ENCODE measurements around the gene IFNAR1. TPM values are rescaled to one million over a fixed set of nuclear protein-coding genes. Genes with fewer than 3 reads are reported as not detected.
"Not testable (repeated sequence)": the region's sequence is repeated elsewhere in the genome, so short reads cannot be mapped to it uniquely, and the experiment has no call there.

IFNAR1 gene
- total and polyA plus RNA-seq, 2 donors (not counting 1 experiment from before 2014, with no cell fraction given) = 17.5 to 23.1 TPM

GRCh38 chr21:33323610-33324009 lies 1.2 kb upstream of the IFNAR1 start:
- peak overlapping the region in 1 of 4 experiments; percentile 97 for H3K4me3 ChIP-seq (replicated peaks in 1 of 4; ENCODE audit: control extremely low read depth in 1 of 4, insufficient read depth in 1 of 4, low read depth in 3 of 4, low read length in 4 of 4)
- not testable (repeated sequence) for H3K4me1 ChIP-seq (ENCODE audit: control insufficient read depth, extremely low read depth, insufficient read depth, low read length); H3K9me3 ChIP-seq (ENCODE audit: control insufficient read depth, insufficient read depth, low read depth, low read length); H3K4me2 ChIP-seq (ENCODE audit: extremely low read depth, insufficient read depth, low read length); H4K20me1 ChIP-seq (ENCODE audit: control insufficient read depth, extremely low read depth, insufficient read depth, low read length); H3K36me3 ChIP-seq (ENCODE audit: control insufficient read depth, insufficient read depth, low read length); H3K27ac ChIP-seq (ENCODE audit: insufficient read depth, low read length); DNase-seq (ENCODE audit: low read depth in 2 of 2); H2AFZ ChIP-seq (ENCODE audit: low read length); H3K27me3 ChIP-seq (ENCODE audit: control insufficient read depth, insufficient read depth, low read length); H3K9ac ChIP-seq (ENCODE audit: insufficient read depth, low read length)
- H3K79me2 ChIP-seq (ENCODE audit: control insufficient read depth, insufficient read depth, low read length) = peaks cover 26% of the 10 kb centered on the region

GRCh38 chr21:33325222-33326067 lies 675 bp downstream of the IFNAR1 start:
- Histone ChIP-seq H3K4me2 (ENCODE audit: extremely low read depth, insufficient read depth, low read length) (peak overlapping the region; percentile 86), H3K4me1 (ENCODE audit: control insufficient read depth, extremely low read depth, insufficient read depth, low read length) (no peaks in the 10 kb centered on the region), H3K9me3 (ENCODE audit: control insufficient read depth, insufficient read depth, low read depth, low read length) (no peaks in the 10 kb centered on the region), H2AFZ (ENCODE audit: low read length) (peak overlapping the region; percentile 99), H3K4me3 (replicated peaks in 1 of 4; ENCODE audit: control extremely low read depth in 1 of 4, insufficient read depth in 1 of 4, low read depth in 3 of 4, low read length in 4 of 4) (peak overlapping the region; percentile 84 to 99 (median 96)), H3K36me3 (ENCODE audit: control insufficient read depth, insufficient read depth, low read length) (no peaks in the 10 kb centered on the region), H4K20me1 (ENCODE audit: control insufficient read depth, extremely low read depth, insufficient read depth, low read length) (no peaks in the 10 kb centered on the region), H3K27me3 (ENCODE audit: control insufficient read depth, insufficient read depth, low read length) (no peaks in the 10 kb centered on the region), H3K9ac (ENCODE audit: insufficient read depth, low read length) (peak overlapping the region; percentile 98), H3K27ac (ENCODE audit: insufficient read depth, low read length) (peak overlapping the region; percentile 98), H3K79me2 (ENCODE audit: control insufficient read depth, insufficient read depth, low read length) (peaks cover 30% of the 10 kb centered on the region)
- TF ChIP-seq CTCF (conservative IDR thresholded peaks at IDR 0.05 in 1 of 2, IDR thresholded peaks at IDR 0.05 in 1 of 2; ENCODE audit: low read depth in 1 of 2, low read length in 2 of 2) (no peak), EZH2 (IDR thresholded peaks at IDR 0.05; ENCODE audit: low read length, missing control alignments) (no peak)
- peak; percentile 58 to 67 for DNase-seq (ENCODE audit: low read depth in 2 of 2)

GRCh38 chr21:33327326-33327725 lies 2.6 kb downstream of the IFNAR1 start:
- H3K27me3 ChIP-seq (ENCODE audit: control insufficient read depth, insufficient read depth, low read length) = no peaks in the 10 kb centered on the region
- no peak overlapping the region for H2AFZ ChIP-seq (ENCODE audit: low read length)
- no peak overlapping the region for H3K4me3 ChIP-seq (replicated peaks in 1 of 4; ENCODE audit: control extremely low read depth in 1 of 4, insufficient read depth in 1 of 4, low read depth in 3 of 4, low read length in 4 of 4)
- DNase-seq (ENCODE audit: low read depth in 2 of 2) = no peak
- no peak overlapping the region for H3K27ac ChIP-seq (ENCODE audit: insufficient read depth, low read length)
- H3K36me3 ChIP-seq (ENCODE audit: control insufficient read depth, insufficient read depth, low read length) = no peaks in the 10 kb centered on the region
- peaks cover 39% of the 10 kb centered on the region for H3K79me2 ChIP-seq (ENCODE audit: control insufficient read depth, insufficient read depth, low read length)
- TF ChIP-seq CTCF (conservative IDR thresholded peaks at IDR 0.05 in 1 of 2, IDR thresholded peaks at IDR 0.05 in 1 of 2; ENCODE audit: low read depth in 1 of 2, low read length in 2 of 2) (no peak), EZH2 (IDR thresholded peaks at IDR 0.05; ENCODE audit: low read length, missing control alignments) (no peak)
- no peak overlapping the region for H3K4me2 ChIP-seq (ENCODE audit: extremely low read depth, insufficient read depth, low read length)
- no peak overlapping the region for H3K9ac ChIP-seq (ENCODE audit: insufficient read depth, low read length)
- H3K9me3 ChIP-seq (ENCODE audit: control insufficient read depth, insufficient read depth, low read depth, low read length) = no peaks in the 10 kb centered on the region
- H3K4me1 ChIP-seq (ENCODE audit: control insufficient read depth, extremely low read depth, insufficient read depth, low read length) = no peaks in the 10 kb centered on the region
- no peaks in the 10 kb centered on the region for H4K20me1 ChIP-seq (ENCODE audit: control insufficient read depth, extremely low read depth, insufficient read depth, low read length)

Data from fibroblast of lung (primary cell).